ENCODE measurements around the gene BRF1.

Gene BRF1

GRCh38 chr14:105346200-105346533 is 45.4 kb upstream of the BRF1 start:
- Histone ChIP-seq H3K4me2 (ENCODE audit: low read depth, low read length, poor library complexity, severe bottlenecking) (no peak overlapping the region), H3K36me3 (ENCODE audit: insufficient read depth, low read length) (0 out of 2 replicates have a peak, but pooled peaks cover 3% of the 10 kb centered on the region)
- TF ChIP-seq, protein P1, sequence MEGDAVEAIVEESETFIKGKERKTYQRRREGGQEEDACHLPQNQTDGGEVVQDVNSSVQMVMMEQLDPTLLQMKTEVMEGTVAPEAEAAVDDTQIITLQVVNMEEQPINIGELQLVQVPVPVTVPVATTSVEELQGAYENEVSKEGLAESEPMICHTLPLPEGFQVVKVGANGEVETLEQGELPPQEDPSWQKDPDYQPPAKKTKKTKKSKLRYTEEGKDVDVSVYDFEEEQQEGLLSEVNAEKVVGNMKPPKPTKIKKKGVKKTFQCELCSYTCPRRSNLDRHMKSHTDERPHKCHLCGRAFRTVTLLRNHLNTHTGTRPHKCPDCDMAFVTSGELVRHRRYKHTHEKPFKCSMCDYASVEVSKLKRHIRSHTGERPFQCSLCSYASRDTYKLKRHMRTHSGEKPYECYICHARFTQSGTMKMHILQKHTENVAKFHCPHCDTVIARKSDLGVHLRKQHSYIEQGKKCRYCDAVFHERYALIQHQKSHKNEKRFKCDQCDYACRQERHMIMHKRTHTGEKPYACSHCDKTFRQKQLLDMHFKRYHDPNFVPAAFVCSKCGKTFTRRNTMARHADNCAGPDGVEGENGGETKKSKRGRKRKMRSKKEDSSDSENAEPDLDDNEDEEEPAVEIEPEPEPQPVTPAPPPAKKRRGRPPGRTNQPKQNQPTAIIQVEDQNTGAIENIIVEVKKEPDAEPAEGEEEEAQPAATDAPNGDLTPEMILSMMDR (conservative IDR thresholded peaks at IDR 0.05; ENCODE audit: low read length), result no peak
- no peak for TF ChIP-seq EZH2phosphoT487 (IDR thresholded peaks at IDR 0.05; ENCODE audit: borderline replicate concordance)

GRCh38 chr14:105343194-105343593 is 42.4 kb upstream of the BRF1 start:
- no peaks in the 10 kb centered on the region for H3K4me1 ChIP-seq (ENCODE audit: insufficient read depth, low read length, poor library complexity, severe bottlenecking)
- peaks cover 8% of the 10 kb centered on the region; the same call in 1 of the 2 replicates for H3K79me2 ChIP-seq (ENCODE audit: insufficient read depth, low read length)
- H3K9me2 ChIP-seq (replicated peaks; ENCODE audit: low read depth, low read length), result no peaks in the 10 kb centered on the region
- H3K27me3 ChIP-seq (ENCODE audit: insufficient read depth, low read length, poor library complexity, severe bottlenecking), result no peaks in the 10 kb centered on the region
- H3K9me3 ChIP-seq (ENCODE audit: insufficient read depth, low read depth, low read length), result no peaks in the 10 kb centered on the region
- no peaks in the 10 kb centered on the region for H3K36me3 ChIP-seq (ENCODE audit: insufficient read depth, low read length)
- H3K9ac ChIP-seq (ENCODE audit: low read depth, low read length, poor library complexity, severe bottlenecking), result no peak overlapping the region
- H3K4me3 ChIP-seq (ENCODE audit: low read length, poor library complexity, severe bottlenecking), result no peak overlapping the region
- no peak overlapping the region for H2AFZ ChIP-seq (ENCODE audit: low read length)
- H3F3A ChIP-seq (ENCODE audit: low read depth), result no peaks in the 10 kb centered on the region
- no peak overlapping the region for H3K4me2 ChIP-seq (ENCODE audit: low read depth, low read length, poor library complexity, severe bottlenecking)
- H4K20me1 ChIP-seq (ENCODE audit: insufficient read depth, low read length, poor library complexity, severe bottlenecking), result no peaks in the 10 kb centered on the region
- TF ChIP-seq, protein P1 (conservative IDR thresholded peaks at IDR 0.05; ENCODE audit: low read length), result no peak
- TF ChIP-seq EZH2phosphoT487 (IDR thresholded peaks at IDR 0.05; ENCODE audit: borderline replicate concordance), result no peak

More at GRCh38 chr14:105346200-105346533, 45.4 kb upstream of the BRF1 start:
- Histone ChIP-seq H3K9ac (ENCODE audit: low read depth, low read length, poor library complexity, severe bottlenecking) (no peak overlapping the region), H3K79me2 (ENCODE audit: insufficient read depth, low read length) (peaks cover 4% of the 10 kb centered on the region; the same call in 1 of the 2 replicates), H4K20me1 (ENCODE audit: insufficient read depth, low read length, poor library complexity, severe bottlenecking) (no peaks in the 10 kb centered on the region), H3K4me1 (ENCODE audit: insufficient read depth, low read length, poor library complexity, severe bottlenecking) (no peaks in the 10 kb centered on the region), H3K27me3 (ENCODE audit: insufficient read depth, low read length, poor library complexity, severe bottlenecking) (no peaks in the 10 kb centered on the region), H3K9me3 (ENCODE audit: insufficient read depth, low read depth, low read length) (no peaks in the 10 kb centered on the region), H3K9me2 (replicated peaks; ENCODE audit: low read depth, low read length) (no peaks in the 10 kb centered on the region), H3K4me3 (ENCODE audit: low read length, poor library complexity, severe bottlenecking) (no peak overlapping the region), H2AFZ (ENCODE audit: low read length) (no peak overlapping the region), H3F3A (ENCODE audit: low read depth) (no peaks in the 10 kb centered on the region)

- Histone ChIP-seq H3K9me2 (replicated peaks; ENCODE audit: low read depth, low read length) (no peaks in the 10 kb centered on the region), H3K4me1 (ENCODE audit: insufficient read depth, low read length, poor library complexity, severe bottlenecking) (no peaks in the 10 kb centered on the region), H3K27me3 (ENCODE audit: insufficient read depth, low read length, poor library complexity, severe bottlenecking) (no peaks in the 10 kb centered on the region), H3K79me2 (ENCODE audit: insufficient read depth, low read length) (peaks cover 16% of the 10 kb centered on the region; the same call in 1 of the 2 replicates), H3K4me3 (ENCODE audit: low read length, poor library complexity, severe bottlenecking) (no peak overlapping the region), H3K36me3 (ENCODE audit: insufficient read depth, low read length) (peaks cover 2% of the 10 kb centered on the region; the same call in 1 of the 2 replicates), H2AFZ (ENCODE audit: low read length) (no peak overlapping the region), H4K20me1 (ENCODE audit: insufficient read depth, low read length, poor library complexity, severe bottlenecking) (no peaks in the 10 kb centered on the region), H3K9ac (ENCODE audit: low read depth, low read length, poor library complexity, severe bottlenecking) (no peak overlapping the region), H3F3A (ENCODE audit: low read depth) (no peaks in the 10 kb centered on the region), H3K9me3 (ENCODE audit: insufficient read depth, low read depth, low read length) (no peaks in the 10 kb centered on the region), H3K4me2 (ENCODE audit: low read depth, low read length, poor library complexity, severe bottlenecking) (no peak overlapping the region)
- TF ChIP-seq, protein P1 (conservative IDR thresholded peaks at IDR 0.05; ENCODE audit: low read length), result no peak
These were observed 40.3 kb upstream of the BRF1 start for GRCh38 chr14:105340821-105341733.
